Stimulated activated CD8-positive, alpha-beta memory T cell treated with anti-CD3 and anti-CD28 coated beads, Interleukin-12 subunit alpha, Interleukin-12 subunit beta, amount 100 ng/mL, for 1 hour (primary cell): ENCODE measurements around the gene DLX4.

Source experiments
- DNase-seq: peaks from one replicate; pipeline ENCODE4 v3.0.0-alpha.2; 2020; ENCODE audit warnings: low read depth

DLX4 gene

DNA sequence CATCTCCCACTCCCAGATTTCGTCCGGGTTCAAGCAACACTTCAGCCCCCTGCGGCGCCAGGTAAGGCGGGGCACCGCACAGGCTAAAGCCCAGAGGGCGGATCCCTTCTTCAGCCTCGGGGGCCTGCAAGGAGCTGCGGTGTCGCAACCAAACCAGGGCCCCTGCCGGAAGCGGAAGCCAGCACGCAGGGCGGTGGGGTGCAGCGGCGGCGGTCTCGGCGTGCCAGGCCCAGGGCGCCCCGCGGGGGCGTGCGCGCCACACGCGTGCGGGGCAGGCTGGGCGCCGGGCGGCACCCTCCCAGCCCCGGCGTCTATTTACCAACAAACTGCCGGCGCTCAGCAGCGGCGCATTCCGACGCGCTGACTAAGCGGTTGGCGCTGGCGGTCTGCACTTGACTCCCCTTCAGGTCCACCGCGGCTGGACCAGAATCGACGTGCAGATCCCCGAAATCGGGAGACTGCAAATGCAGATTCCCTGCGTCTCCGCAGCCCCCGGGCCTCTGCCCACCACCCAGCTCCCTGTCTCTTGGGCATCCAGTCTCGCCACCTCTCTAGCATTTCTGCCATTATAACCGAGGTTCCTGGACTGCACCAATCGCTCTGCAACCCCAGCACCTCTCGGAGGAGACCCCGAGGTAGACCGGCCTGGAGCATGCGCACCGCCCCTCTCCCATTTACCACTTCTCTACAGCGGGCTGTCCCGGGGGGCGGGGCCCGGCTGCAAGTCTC, 421 bp upstream of the DLX4 start:
- peak; percentile 44 for DNase-seq

DNA sequence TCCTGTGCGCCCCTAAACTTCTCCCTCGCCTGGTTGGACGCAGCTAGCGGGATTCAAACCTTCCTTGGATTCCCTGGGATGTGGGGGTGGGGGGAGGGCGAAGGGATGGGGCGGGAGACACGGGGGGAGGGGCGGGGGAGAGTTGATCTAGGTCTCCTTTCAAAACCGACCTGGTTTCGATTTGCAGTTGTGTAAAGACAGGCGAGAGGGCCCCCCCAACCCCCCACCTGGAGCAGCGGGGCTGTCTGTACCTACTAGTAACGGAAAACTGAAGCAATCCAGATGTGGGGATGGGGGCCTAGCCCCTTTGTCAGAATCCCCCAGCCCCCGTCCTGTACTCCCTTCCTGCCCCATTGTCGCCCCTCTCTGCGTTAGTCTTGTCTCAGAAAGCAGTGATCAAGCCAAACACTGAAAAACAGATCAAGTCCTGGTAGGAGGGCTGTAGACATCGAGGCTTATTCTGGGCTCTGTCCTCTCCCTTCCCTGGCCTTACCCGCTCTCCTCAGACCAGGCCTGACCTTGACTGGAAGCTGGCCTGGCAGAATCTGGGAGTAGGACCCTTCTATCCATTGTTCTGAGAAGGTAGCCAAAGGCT, 902 bp downstream of the DLX4 start:
- DNase-seq: no peak

DNA sequence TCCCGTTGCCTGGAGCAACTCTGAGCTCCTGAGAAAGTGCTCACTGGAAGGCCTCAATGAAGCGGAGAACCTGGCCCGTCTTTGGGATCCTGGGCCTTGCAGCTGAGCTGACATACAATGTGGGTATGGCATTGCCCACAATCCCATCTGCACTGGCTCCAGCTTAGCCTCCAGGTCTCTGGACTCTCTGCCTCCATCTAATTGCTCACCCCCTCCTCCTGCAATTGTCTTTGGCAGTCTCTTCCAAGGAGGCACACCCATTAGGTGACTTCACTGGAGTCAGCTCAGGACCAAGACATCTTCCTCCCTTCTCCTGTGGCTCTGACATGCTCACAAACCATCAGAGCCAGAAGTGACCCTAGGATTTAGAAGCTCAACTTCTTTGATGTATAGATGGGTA, 1.5 kb downstream of the DLX4 start:
- no peak for DNase-seq

DNA sequence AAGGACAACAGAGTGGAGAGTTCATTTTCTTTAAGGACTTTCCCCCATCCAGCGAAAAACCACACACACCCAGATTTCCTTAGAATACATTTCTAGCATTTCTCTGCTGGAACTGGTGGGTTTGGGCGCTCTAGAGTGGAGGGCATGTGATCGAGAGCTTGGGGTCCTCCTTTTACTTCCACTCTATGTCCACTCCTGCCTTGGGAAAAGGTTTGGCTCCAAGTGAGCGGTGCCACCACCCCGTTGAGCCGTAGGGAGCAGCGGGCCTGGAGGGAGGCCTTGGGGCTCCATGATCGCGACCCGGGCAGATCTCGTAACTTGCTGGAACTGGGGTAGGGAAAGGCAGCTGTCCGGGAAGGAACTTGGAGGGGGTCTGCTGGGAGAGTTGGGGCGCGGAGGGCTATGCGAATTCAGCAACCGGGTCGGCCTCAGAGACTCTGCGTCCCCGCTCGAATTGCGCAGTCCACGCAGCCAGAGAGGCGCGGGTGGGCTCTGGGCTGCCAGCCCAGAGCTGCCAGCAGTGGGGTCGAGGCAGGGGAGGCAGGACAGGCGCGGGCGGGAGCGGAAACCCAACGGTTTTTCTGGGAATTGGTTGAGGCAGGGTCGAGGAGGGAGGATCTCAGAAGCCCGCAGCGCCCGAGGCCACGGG, 2.3 kb downstream of the DLX4 start:
- DNase-seq: no peak

DNA sequence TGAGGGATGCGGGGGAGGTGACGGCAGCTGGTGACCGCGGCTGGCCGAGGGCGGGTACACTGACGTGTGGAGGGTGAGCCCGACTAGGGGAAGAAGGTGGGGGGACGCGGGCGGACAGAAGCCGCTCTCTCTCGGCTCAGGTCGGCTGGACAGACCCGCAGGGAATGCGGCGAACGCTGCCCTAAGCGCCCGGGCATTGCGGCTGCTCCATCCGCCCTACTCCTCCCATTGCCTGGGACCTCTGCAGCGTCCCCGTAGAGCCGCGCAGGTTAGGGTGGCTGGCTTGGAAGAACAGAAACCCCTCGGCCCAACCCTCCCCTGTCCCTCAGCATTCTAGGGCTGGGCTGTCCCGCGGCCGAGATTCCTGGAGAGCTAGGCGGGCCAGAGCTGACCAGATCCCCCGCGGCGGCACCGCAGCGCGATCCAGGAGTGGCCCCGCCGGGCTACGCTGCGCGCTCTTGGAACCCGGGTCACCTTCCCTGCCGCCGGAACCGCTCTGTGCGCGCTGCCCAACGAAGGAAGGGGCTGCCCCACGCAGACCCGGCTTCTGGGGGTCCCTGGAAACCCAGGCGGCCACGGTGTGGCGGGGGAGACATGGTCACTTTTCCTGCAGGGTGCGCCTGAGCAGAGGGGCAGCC, 3.0 kb downstream of the DLX4 start:
- DNase-seq: no peak

DNA sequence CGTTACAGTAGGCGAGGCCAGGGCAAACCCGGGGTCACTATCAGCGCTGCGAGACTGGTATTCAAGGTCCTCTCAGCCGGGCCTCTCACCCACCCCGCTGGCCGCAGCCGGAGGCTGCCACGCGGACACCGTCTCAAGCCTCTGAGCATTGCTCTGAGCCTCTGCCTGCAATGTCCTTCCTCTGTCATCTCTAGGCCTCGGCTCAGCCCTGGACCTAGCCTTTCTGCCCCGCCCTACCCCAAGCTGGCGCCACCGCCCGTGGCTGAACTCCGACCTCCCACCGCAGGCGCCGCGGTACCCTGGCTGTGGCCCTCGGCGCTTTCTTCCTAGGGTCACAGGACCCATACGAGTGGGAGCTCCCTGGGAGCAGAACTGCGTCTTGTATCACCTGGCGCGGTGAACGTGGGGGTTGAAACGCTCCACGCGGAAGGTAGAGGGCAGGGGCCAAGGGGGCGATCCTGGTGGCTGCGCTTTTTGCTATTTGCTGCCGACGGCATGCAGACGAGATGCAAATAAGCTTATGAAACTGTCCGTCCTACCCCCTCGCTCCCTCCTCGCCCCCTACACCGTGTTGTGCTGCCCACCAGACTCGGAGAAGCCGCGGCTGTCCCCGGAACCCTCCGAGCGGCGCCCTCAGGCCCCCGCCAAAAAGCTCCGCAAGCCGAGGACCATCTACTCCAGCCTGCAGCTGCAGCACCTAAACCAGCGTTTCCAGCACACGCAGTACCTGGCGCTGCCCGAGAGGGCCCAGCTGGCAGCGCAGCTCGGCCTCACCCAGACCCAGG, 3.7 kb downstream of the DLX4 start:
- DNase-seq: no peak

DNA sequence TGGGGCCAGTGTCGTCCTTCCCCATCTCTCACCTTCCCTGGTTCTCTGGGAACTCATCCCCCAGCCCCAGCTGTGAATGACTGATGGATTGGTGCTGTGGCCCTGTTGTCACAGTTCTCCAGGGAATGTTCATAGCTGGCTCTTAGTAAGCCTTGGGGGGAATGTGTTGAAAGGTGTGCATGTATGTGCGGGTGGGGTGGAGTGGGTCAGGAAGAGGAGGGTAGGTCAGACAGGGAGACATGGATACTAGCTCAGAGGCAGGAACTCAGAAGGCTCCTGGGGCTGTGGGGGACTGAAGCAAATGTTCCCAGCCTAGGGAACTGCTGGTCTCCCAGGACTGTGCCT, 4.3 kb downstream of the DLX4 start:
- DNase-seq: no peak

DNA sequence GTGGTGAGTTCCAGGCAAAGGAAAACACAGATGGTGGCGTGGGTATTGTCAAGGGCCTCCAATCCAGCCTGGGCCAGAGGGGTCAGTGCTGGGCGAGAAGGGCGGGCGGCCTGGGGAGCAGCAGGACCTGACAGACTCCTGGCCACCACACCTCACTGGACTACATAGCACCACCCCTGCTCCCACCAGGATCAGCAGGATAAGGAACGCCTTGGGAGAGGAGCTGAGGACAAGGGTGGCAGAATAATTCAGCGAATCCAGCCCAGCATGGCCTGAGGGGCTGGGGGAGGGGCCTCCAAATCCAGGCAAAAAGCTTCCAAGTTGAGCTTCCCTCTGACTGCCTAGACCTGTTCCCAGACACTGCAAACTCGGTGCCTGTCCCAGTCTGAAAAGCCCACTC, 6.5 kb downstream of the DLX4 start:
- no peak for DNase-seq

DNA sequence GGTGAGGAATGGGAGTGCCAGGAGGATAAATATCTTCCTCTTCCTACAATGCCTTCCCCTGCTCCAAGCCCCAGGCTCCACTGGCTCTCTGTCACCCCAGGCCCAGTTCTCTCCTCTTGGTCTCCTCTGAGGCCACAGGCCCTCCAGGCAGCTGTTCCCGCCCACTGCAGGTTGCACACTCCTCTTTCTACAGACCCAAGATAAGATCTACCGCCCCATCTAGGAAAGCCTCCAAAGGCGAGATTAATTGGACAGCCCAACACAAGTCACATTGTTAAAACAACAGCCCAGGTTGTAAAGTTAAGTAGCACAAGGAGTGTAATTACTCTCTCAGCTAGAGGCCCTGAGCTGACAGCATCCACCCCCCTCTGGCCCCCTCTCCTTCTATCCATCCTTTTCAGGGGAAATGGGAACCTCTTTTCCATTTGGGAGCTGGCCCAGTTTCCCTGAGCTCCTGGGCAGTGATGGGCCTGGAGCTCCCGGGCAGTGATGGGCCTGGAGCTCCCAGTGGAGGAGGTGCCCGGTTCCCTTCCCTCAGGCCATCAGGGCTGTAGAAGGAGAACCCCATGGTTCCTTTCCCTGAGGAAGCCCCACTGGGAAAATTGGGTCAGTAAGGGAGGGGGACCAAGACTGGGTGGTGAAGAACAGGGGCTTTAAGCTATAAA, 7.3 kb downstream of the DLX4 start:
- DNase-seq: no peak

DNA sequence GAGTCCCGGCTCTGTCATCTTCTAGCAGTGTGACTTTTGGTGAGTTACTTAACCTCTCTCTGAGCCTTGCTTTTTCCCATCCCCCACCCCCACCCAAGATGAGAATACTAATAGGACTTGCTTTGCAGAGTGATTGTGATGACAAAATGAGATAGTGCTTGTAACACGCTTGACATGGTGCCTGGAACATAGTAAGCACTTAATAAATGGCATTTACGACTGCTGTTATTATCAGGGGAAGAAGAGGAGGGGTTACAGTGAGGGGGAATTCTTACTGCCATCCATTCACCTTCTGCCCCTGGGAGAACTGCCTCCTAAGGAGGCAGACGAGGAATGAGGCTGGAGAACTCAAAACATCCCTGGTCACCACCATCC, 7.8 kb downstream of the DLX4 start:
- DNase-seq: no peak

DNA sequence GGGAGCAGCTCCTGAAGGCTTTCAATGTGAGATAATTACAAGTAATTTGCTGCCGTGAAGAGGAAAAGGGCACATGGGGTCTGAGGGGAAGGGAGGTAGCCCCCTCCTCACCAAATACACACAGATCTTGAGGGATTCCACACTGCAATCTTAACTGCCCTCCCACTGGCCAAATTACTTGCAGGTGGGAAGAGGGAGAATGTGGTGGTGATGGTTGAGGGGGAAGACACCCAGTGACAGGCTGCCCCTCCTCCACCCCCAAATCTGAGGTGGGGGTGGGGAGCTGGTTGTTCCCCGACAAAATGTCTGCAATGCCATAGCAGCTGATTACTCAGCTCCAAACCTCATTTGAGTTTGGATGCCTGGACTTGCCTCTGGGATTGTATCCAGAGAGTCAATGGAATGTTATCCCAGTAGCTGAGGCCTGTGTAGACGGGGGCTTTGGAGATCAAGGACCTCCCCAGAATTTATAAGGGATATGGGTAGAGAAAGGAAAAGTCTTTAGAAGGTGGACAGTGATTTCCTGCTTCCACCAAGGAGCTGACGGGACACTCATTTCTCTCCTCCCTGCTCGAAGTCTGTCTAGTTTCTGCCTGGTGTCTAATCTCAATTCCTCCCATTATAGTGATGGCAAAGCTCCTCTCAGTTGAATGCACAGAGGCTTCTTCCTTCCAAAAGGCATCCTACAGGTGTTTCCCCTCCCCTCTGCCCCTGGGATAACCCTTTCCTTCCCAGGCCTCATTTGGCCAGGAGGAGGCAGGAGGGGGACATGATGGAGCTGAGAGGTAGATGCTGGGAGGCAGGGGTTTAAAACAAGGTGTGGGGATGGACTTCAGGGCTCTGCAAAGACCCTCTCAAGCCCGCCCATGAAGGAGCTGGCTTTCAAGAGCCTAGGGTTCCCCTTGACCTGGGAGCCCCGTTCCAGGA, 8.7 kb downstream of the DLX4 start:
- DNase-seq: no peak

DNA sequence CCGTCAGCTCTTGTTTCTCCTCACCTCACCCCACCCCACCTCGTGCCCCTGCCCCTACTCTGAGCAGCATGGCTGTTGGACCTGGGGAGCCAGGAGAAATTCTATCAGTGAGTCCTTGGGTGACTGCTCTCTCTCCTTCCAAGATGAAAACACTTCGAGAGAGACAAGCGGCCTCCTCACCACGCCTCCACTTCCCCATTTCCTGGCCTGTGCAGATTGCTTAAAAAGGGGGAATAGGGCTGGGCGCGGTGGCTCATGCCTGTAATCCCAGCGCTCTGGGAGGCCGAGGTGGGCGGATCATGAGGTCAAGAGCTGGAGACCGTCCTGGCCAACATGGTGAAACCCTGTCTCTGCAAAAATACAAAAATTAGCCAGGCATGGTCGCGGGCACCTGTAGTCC, 9.5 kb downstream of the DLX4 start:
- DNase-seq: no peak

DNA sequence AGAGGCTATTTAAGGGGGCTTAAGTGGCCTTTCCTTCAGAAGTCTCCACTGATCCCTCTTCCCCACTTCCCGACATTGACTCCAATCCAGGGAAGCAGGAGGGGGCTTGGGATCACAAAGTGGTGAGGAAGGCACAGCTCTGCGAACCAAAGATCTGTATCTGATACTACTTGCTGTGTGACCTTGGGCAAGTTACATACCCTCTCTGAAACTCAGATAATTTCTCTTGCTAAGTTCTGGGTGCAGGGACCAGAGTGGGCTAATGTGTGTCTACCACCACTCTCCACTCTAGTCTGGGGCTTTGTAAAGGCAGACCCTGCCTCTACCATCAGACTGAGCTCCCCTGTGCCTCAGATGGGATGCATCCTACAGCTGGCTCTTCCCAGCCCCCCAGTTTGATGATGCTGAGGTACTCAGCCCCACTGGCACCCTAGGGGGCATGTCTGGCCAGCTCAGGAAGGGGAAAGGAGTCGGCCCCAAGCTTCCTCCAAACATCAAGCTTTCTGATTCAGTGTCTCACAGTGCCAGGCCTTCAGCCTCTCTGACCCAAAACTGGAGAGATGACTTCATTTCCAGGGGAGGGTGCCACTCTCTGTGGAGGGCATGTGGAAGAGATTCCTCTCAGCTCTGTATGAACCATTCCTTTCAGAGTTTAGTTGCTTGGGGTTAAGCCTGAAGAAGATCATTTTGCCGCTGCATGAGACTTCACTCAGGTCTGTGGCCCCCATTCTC, 10.9 kb downstream of the DLX4 start:
- DNase-seq: no peak

DNA sequence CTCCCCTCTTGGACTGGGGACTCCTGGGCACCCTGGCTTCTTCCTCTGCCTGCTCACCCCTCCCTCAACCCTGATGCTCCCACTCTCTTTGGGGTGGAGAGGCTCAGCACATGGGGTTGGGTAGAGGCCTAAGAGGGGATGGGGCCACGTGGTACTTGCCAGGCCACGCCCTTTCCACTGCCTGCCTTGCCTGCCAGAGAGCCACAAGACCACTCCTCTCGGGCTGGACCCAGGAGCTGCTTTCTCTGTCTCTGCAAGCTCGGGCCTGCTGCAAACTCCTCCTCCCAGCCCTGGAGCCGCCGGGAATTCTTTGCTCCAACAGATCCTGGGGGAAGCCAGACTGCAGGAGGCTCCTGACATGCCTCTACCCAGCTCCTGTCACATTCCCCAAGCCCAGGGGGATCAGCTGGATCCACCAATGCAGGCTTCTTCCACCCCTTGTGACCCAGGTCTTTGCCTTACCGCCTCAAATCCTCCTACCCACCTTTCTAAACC, 11.8 kb downstream of the DLX4 start:
- DNase-seq: no peak

DNA sequence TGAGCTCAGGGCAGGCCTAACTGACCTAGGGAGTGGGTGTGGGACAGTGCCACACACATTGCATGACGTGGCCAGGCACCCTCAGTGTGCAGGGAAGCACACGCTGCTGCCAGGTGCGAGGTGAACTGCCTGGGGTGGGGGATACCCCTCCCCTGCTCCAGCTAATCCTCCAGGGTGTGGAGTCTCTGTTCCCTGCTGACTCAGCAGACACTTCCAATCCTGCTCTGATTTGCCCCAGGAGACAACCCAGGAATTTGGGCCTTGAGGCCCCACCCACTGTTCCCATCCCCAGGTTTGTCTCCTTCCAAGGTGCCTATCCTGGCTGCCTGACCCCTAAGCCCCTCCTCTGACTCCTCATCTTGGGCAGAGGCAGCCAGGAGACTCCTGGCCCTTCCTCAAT, 15.3 kb downstream of the DLX4 start:
- DNase-seq: no peak

DNA sequence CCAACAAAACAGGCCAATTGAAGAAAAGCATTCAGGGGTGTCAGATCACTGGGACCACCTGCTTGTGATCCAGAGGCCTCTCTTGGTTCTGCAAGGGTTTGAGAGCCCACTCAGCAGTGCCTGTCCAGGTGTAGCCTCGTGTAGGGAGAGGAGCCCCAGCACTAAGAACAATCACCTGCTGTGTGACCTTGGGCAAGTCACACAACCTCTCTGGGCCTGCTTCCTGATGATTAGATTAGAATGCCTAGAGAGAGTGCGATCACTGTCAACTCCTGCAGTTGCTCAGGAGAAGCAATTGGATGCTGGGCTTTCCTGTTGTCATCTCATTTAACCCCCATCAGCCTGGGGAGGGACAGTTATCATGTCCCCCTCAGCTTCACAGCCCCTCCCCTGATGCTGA, 15.8 kb downstream of the DLX4 start:
- DNase-seq: no peak

DNA sequence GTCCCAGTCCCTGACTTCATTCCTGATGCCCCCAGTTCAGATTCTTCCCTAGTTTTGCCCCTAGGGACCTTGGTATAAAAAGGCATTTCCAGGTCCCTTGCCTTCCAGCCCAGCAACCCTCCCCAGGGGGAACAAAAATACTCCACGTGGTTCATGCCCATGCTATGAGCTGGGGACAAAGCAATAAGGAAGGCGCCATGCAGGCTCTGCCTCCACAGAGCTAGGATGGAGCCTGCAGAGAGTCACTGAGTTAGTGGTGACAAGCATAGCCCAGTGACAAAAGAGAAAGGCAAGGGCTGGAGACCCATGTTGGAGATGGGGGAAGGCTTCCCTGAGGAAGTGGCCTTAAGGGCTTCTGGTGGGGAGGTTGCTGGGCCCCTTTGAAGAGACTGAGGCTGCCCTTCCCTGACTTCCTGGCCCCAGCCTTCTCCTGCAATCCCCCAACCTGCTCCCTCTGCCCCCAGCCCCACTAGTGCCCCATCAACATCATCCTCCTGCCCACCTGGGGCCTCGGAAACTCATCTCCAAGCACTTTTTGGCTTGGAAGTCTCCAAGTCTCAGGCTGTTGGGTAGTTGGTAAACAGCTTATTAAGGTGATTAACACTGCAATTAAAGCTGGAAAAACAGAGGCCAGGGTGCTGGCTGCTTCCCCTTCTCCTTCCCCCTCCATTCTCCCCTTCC, 16.5 kb downstream of the DLX4 start:
- no peak for DNase-seq

DNA sequence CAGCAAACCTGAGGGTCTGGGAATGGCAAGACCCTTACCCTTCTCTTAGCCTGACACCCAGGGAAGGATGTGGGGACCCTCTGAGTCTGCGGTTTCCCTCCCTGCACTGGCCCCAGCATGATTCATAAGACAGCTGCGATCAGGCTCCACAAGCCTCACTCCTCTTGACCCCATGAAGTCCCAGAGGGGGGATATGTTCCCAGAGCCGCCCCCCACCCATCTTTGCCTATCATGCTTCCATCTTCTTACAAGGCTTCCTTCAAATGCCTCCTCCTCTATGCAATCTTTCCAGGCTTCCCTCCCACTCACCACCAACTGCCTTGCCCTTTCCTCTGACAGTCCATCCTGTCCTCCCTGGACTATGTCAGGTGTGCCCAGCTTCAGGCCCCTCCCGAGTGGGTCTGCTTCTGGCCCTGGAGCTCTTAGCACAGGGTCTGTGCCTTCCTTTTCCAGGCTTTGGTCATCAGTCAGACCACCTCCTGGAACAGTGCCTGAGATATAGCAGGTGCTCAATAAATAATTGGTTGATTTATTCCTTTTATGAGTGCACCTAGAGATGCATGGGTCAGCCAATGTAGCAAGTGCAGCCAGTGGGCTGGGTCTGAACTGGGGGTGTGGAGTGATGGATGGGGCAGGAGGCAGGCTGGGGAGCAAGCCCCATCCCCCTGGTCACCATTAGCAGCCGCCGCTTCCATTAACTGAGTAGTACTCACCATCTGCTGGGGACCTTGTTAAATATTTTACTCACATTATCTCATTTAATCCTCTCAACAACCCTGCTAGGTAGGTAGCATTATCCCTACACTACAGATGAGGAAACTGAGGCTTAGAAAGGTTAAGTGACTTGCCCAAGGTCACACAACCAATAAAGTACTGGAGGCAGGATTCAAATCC, 17.7 kb downstream of the DLX4 start:
- no peak for DNase-seq

DNA sequence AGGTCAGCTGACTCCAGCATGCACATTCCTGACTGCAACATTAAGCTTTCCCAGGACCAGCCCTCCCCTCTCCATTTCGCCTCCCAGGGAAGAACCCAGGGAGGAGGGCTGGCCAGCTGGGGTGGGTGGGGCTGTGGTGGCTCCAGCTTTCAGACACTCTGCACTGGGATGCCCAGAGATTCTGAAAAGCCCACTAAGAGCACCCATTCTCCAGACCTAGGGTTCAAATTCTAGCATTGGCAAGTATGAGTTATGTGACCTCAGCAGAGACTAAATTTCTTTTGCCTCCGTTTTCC, 18.2 kb downstream of the DLX4 start:
- no peak for DNase-seq
